ENCODE results near the gene SIRT6.
"Not testable (repeated sequence)": the region's sequence is repeated elsewhere in the genome, so short reads cannot be mapped to it uniquely, and the experiment has no call there.

The SIRT6 gene

GRCh38 chr19:4182084-4182810 lies at the start of gene SIRT6, which contains the start of gene ANKRD24:
TSS of gene SIRT6 (minus strand) at chr19:4182563. CDS start at chr19:4182539, 24 bp downstream.
TSS of gene ANKRD24 (plus strand) at chr19:4182689. CDS start at chr19:4186426, 3,737 bp downstream.
- peak; percentile 90 to 93 (median 92) for DNase-seq (ENCODE audit: low read depth in 3 of 3)

- DNase-seq (ENCODE audit: low read depth in 3 of 3): not testable (repeated sequence)
These were observed 49.8 kb upstream of the SIRT6 start for GRCh38 chr19:4232139-4232538.

- not testable (repeated sequence) for DNase-seq (ENCODE audit: low read depth in 3 of 3)
These were observed 49.2 kb upstream of the SIRT6 start for GRCh38 chr19:4231521-4231920.

GRCh38 chr19:4230237-4230636 lies 47.9 kb upstream of the SIRT6 start:
- DNase-seq (ENCODE audit: low read depth in 3 of 3): not testable (repeated sequence)

DNA sequence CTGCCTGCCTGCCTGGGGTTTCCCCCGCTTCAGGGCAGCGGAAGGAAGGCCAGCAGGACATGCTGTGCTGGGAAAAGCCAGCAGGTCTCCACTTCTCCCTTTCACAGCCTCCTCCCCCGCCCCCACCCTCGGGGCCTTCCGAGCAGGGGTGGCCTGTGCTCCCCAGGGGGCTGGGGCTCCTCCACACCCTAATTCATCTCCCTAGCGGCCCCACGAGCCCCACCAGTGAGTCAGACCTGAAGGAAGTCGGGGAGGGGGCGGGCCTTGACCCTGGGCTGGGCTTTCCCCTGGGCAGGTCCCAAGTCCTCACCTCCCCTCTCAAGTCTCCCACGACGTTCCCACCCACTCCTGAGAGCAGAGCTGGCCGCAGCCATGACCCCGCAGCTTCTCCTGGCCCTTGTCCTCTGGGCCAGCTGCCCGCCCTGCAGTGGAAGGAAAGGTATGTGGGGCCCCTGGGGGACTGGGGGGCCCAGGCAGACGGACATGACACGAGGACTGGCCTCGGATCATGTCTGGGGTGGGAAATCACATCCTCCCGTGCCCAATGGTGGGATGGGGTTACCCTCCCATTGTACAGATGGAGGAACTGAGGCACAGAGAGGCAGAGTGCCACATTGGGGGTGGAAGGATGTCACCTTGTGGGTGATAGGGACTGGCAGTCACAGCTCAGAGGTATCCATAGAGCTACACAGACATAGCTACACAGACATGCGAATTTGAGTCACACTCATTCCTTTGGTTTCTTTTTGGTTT lies 47.0 kb upstream of the SIRT6 start, which contains the start of gene EBI3:
TSS of gene EBI3 (plus strand) at position 345 of the 753 bp plus-strand sequence. CDS start at position 373, 28 bp downstream.
- DNase-seq (ENCODE audit: low read depth in 3 of 3): peak in 1 of 3 experiments; percentile 25

GRCh38 chr19:4228765-4229178 lies 46.4 kb upstream of the SIRT6 start:
- DNase-seq (ENCODE audit: low read depth in 3 of 3): no peak

DNA sequence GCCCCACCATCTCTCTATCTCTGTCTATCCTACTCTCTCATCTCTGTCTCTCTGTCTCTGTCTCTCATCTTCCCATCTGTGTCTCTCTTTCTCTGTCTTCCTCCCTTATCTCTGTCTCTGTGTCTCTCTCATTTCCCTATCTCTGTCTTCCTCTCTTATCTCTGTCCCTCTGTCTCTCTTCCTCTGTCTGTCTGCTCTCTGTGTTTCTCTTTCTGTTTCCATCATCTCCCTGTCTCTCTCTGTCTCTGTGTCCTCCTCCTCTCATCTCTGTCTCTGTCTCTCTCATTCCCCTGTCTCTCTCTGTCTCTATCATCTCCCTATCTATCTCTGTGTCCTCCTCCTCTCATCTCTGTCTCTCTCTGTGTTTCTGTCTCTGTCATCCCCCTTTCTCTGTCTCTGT lies 45.4 kb upstream of the SIRT6 start:
- DNase-seq (ENCODE audit: low read depth in 3 of 3): no peak

- no peak for DNase-seq (ENCODE audit: low read depth in 3 of 3)
These were observed 43.5 kb upstream of the SIRT6 start for GRCh38 chr19:4225885-4226284.

- DNase-seq (ENCODE audit: low read depth in 3 of 3): no peak
These were observed 42.1 kb upstream of the SIRT6 start for GRCh38 chr19:4224470-4224869.

DNA sequence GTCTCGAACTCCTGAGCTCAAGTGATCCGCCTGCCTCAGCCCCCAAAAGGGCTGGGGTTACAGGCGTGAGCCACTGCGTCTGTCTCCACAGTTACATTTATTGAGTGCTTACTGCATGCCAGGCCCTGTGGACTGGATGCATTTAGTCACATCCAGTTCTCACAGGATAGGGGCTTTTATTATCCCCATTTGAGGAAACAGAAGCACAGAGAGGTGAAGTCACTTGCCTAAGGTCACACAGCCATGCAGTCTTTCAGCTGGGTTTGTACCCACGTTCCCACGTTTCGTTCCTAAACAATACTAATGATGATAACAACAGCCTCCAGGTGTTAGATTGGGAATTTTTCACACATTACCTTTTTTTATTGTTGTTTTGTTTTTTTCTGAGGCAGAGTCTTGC lies 37.8 kb upstream of the SIRT6 start:
- DNase-seq (ENCODE audit: low read depth in 3 of 3): no peak

- not testable (repeated sequence) for DNase-seq (ENCODE audit: low read depth in 3 of 3)
These were observed 36.2 kb upstream of the SIRT6 start for GRCh38 chr19:4218523-4218922.

DNA sequence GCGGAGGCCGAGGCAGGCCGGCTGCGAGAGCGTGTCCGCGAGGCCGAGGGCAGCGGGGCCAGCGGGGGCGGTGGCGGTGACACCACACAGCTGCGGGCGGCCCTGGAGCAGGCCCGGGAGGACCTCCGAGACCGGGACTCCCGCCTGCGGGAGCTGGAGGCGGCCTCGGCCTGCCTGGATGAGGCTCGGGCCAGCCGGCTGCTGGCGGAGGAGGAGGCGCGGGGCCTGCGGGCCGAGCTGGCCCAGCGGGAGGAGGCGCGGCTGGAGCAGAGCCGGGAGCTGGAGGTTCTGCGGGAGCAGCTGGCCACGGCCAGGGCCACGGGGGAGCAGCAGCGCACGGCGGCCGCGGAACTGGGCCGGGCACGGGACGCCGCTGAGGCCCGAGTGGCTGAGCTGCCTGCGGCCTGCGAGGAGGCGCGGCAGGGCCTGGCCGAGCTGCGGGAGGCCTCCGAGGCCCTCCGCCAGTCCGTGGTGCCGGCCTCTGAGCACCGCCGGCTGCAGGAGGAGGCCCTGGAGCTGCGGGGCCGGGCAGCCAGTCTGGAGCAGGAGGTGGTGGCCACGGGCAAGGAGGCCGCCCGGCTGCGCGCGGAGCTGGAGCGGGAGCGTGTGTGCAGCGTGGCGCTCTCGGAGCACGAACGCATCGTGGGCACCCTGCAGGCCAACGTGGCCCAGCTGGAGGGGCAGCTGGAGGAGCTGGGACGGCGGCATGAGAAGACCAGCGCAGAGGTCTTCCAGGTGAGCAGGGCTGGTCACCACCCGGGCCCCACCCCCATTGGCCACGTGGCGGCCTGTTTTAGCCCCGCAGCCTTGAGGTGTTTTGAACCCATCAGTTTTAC lies 35.3 kb upstream of the SIRT6 start:
- DNase-seq (ENCODE audit: low read depth in 3 of 3): no peak

DNA sequence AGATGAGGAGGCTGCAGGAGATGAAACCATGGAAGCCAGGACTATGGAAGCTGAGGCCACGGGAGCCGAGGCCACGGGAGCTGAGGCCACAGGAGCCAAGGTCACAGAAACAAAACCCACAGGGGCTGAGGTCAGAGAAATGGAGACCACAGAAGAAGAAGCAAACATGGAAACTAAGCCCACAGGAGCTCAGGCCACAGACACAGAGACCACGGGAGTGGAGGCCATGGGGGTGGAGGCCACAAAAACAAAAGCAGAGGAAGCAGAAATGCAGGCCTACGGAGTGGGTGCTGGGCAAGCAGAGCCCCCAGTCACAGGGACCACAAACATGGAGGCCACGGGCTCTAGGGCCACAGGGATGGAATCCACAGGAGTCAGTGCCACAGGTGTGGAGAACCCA lies 34.5 kb upstream of the SIRT6 start:
- no peak for DNase-seq (ENCODE audit: low read depth in 3 of 3)

DNA sequence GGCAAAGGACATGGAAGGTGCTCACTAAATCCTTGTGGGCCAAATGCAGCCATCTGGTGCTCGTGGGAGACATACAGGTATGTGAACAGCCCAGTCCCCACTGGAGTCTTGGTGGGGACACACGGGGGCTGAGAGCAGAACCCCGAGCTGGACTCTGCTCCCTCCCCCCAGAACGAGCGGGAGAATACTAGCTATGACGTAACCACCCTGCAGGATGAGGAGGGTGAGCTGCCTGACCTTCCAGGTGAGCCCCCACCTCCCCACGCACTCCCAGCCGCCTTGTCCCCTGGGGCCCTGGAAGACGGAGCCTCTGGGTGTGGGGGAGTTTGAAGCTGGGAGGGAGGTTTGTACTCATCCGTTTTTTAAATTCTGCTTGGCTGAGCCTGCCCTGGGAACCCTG lies 33.4 kb upstream of the SIRT6 start:
- DNase-seq (ENCODE audit: low read depth in 3 of 3): no peak

- DNase-seq (ENCODE audit: low read depth in 3 of 3): no peak
These were observed 30.8 kb upstream of the SIRT6 start for GRCh38 chr19:4213116-4213515.

GRCh38 chr19:4210166-4210731 lies 27.9 kb upstream of the SIRT6 start:
- DNase-seq (ENCODE audit: low read depth in 3 of 3): no peak

GRCh38 chr19:4208385-4209094 lies 26.2 kb upstream of the SIRT6 start:
- DNase-seq (ENCODE audit: low read depth in 3 of 3): no peak

GRCh38 chr19:4206818-4207484 lies 24.6 kb upstream of the SIRT6 start:
- DNase-seq (ENCODE audit: low read depth in 3 of 3): no peak

GRCh38 chr19:4201798-4202197 lies 19.4 kb upstream of the SIRT6 start:
- DNase-seq (ENCODE audit: low read depth in 3 of 3): no peak

- DNase-seq (ENCODE audit: low read depth in 3 of 3): no peak
These were observed 18.7 kb upstream of the SIRT6 start for GRCh38 chr19:4200940-4201542.
